HG02938 (cell line): Measurements from ENCODE around the gene DIP2C.
"Not testable (repeated sequence)": the region's sequence is repeated elsewhere in the genome, so short reads cannot be mapped to it uniquely, and the experiment has no call there.

Source experiments
- ATAC-seq: cut with Tn5 transposase; IDR thresholded peaks from one replicate; pipeline ENCODE4 v1.9.1; 2021; ENCODE audit warnings: mild to moderate bottlenecking, moderate library complexity; ENCODE audit not compliant: unreplicated experiment

The DIP2C gene

GRCh38 chr10:689452-690371 lies at the start of gene DIP2C:
Gene DIP2C, minus strand, starts transcription at chr10:689668. Its CDS starts 90 bp downstream, at chr10:689578.
- ATAC-seq: no peak

GRCh38 chr10:734481-734880 lies 45.0 kb upstream of the DIP2C start:
- ATAC-seq: no peak

GRCh38 chr10:733086-733485 lies 43.6 kb upstream of the DIP2C start:
- no peak for ATAC-seq

- ATAC-seq: no peak
Measured at GRCh38 chr10:729213-729612, 39.7 kb upstream of the DIP2C start.

GRCh38 chr10:728603-729002 lies 39.1 kb upstream of the DIP2C start:
- ATAC-seq: no peak

- ATAC-seq: no peak
Measured at GRCh38 chr10:727162-727790, 37.8 kb upstream of the DIP2C start.

- no peak for ATAC-seq
Measured at GRCh38 chr10:725786-726185, 36.3 kb upstream of the DIP2C start.

GRCh38 chr10:725302-725701 lies 35.8 kb upstream of the DIP2C start:
- no peak for ATAC-seq

GRCh38 chr10:723973-724372 lies 34.5 kb upstream of the DIP2C start:
- ATAC-seq: no peak

- no peak for ATAC-seq
Measured at GRCh38 chr10:722281-723060, 33.0 kb upstream of the DIP2C start.

GRCh38 chr10:718143-718700 lies 28.8 kb upstream of the DIP2C start:
- ATAC-seq: no peak

GRCh38 chr10:717458-717857 lies 28.0 kb upstream of the DIP2C start:
- ATAC-seq: no peak

- no peak for ATAC-seq
Measured at GRCh38 chr10:716821-717220, 27.4 kb upstream of the DIP2C start.

- ATAC-seq: no peak
Measured at GRCh38 chr10:714214-714613, 24.7 kb upstream of the DIP2C start.

GRCh38 chr10:712575-712974 lies 23.1 kb upstream of the DIP2C start:
- ATAC-seq: no peak

- no peak for ATAC-seq
Measured at GRCh38 chr10:712089-712488, 22.6 kb upstream of the DIP2C start.

- no peak for ATAC-seq
Measured at GRCh38 chr10:707861-708260, 18.4 kb upstream of the DIP2C start.

- no peak for ATAC-seq
Measured at GRCh38 chr10:707456-707855, 18.0 kb upstream of the DIP2C start.

- no peak for ATAC-seq
Measured at GRCh38 chr10:703118-703517, 13.7 kb upstream of the DIP2C start.

- not testable (repeated sequence) for ATAC-seq
Measured at GRCh38 chr10:700183-700582, 10.7 kb upstream of the DIP2C start.
